ENCODE data around the gene ANKMY1.

GRCh38 chr2:240551811-240552210 lies 6.0 kb downstream of the ANKMY1 start:
- TF ChIP-seq CTCF (IDR thresholded peaks at IDR 0.05; ENCODE audit: poor library complexity), result no peak
- no peak for TF ChIP-seq EZH2 (IDR thresholded peaks at IDR 0.05; ENCODE audit: borderline replicate concordance)
- no peak for TF ChIP-seq EZH2phosphoT487 (IDR thresholded peaks at IDR 0.05; ENCODE audit: low read depth, severe bottlenecking, unreplicated experiment)

Measured in hepatocyte (in vitro differentiated cells).